IMR-90 (cell line): ENCODE data around the gene LPAR1. TPM values are rescaled to one million over a fixed set of nuclear protein-coding genes. Genes with fewer than 3 reads are reported as not detected.

Experiments
- ATAC-seq: fragments of 200-7000 bp; cut with Tn5 transposase; 2 replicates; pipeline ENCODE4 v1.9.1; 2020; ENCODE audit warnings: low read depth, mild to moderate bottlenecking, moderate library complexity
- BruUV-seq: library from RNA; stranded (reverse); fragments of 400-500 nt; replicated peaks from 2 replicates; lab custom pipeline; 2021; lab: Mats Ljungman, UMichigan
- CTCF ChIA-PET: fragments of 300-600 bp; formaldehyde crosslinking; extraction: SDS; loops from one replicate; lab custom pipeline; 2021; ENCODE audit warnings: antibody characterized with exemption; lab: Yijun Ruan, JAX
- POLR2A ChIA-PET: fragments of 300-600 bp; sonication (Branson Sonifier 250); formaldehyde crosslinking; loops from one replicate; lab custom pipeline; 2022; ENCODE audit warnings: antibody characterized with exemption; ENCODE audit not compliant: unreplicated experiment; lab: Charles Lee
- DNase-seq: peaks from one replicate; pipeline ENCODE4 v3.0.0; 2013
- H2AFZ ChIP-seq: replicated peaks from 2 replicates; pipeline ENCODE3; 2013; ENCODE audit warnings: low read length, mild to moderate bottlenecking; ENCODE audit not compliant: poor library complexity
- H2AK5ac ChIP-seq: 2 replicates; pipeline ENCODE4 v1.6.1; 2013; ENCODE audit warnings: low read depth, low read length, inconsistent platforms
- H2AK9ac ChIP-seq: replicated peaks from 2 replicates; pipeline ENCODE3; 2013; ENCODE audit warnings: mild to moderate bottlenecking, low read depth, low read length, moderate library complexity; ENCODE audit not compliant: poor library complexity
- H2BK120ac ChIP-seq: 2 replicates; pipeline ENCODE4 v1.6.1; 2013; ENCODE audit warnings: low read depth, low read length, inconsistent platforms
- H2BK15ac ChIP-seq: 3 replicates; pipeline ENCODE4 v1.6.1; 2013; ENCODE audit warnings: low read depth, low read length, inconsistent platforms
- H2BK20ac ChIP-seq: 2 replicates; pipeline ENCODE4 v1.6.1; 2013; ENCODE audit warnings: low read depth, mild to moderate bottlenecking, inconsistent platforms, low read length, moderate library complexity
- H2BK5ac ChIP-seq: 2 replicates; pipeline ENCODE4 v1.6.1; 2013; ENCODE audit warnings: mild to moderate bottlenecking, low read depth, low read length, inconsistent platforms; ENCODE audit not compliant: poor library complexity, severe bottlenecking
- H3K14ac ChIP-seq: replicated peaks from 2 replicates; pipeline ENCODE4 v1.6.1; 2013; ENCODE audit warnings: low read depth, low read length, inconsistent platforms
- H3K18ac ChIP-seq: 2 replicates; pipeline ENCODE4 v1.6.1; 2013; ENCODE audit warnings: low read depth, low read length, control low read depth
- H3K23ac ChIP-seq: 2 replicates; pipeline ENCODE4 v1.6.1; 2013; ENCODE audit warnings: low read depth, low read length, inconsistent platforms
- H3K27ac ChIP-seq: 2 replicates; pipeline ENCODE4 v1.5.1; 2013; ENCODE audit warnings: mild to moderate bottlenecking, control low read depth, low read length; ENCODE audit not compliant: insufficient read depth
- H3K27me3 ChIP-seq: 2 replicates; pipeline ENCODE4 v1.6.1; 2013; ENCODE audit warnings: low read length; ENCODE audit not compliant: control insufficient read depth, insufficient read depth
- H3K36me3 ChIP-seq: 2 replicates; pipeline ENCODE4 v1.6.1; 2013; ENCODE audit warnings: low read length, mixed read lengths; ENCODE audit not compliant: control insufficient read depth, insufficient read depth
- H3K4ac ChIP-seq: 2 replicates; pipeline ENCODE4 v1.6.1; 2013; ENCODE audit warnings: low read depth, low read length, inconsistent platforms
- H3K4me1 ChIP-seq: 2 replicates; pipeline ENCODE4 v1.6.1; 2013; ENCODE audit warnings: low read length, mixed read lengths; ENCODE audit not compliant: control insufficient read depth, insufficient read depth
- H3K4me2 ChIP-seq: 2 replicates; pipeline ENCODE4 v1.6.1; 2013; ENCODE audit warnings: low read depth, mild to moderate bottlenecking, control low read depth, low read length, moderate library complexity
- H3K4me3 ChIP-seq: 2 replicates; pipeline ENCODE4 v1.5.1; 2013; ENCODE audit warnings: low read depth, mild to moderate bottlenecking, control low read depth, low read length, moderate library complexity; ENCODE audit not compliant: insufficient read depth
- H3K56ac ChIP-seq: 2 replicates; pipeline ENCODE4 v1.6.1; 2013; ENCODE audit warnings: low read length, inconsistent platforms; ENCODE audit not compliant: insufficient read depth; ENCODE audit errors: extremely low read depth
- H3K79me1 ChIP-seq, 2 experiments: 2 replicates each; pipeline ENCODE4 v1.6.1; 2013; ENCODE audit warnings: low read length in 2 of 2, inconsistent platforms in 1 of 2, low read depth in 1 of 2
- H3K9ac ChIP-seq: 2 replicates; pipeline ENCODE4 v1.6.1; 2013; ENCODE audit warnings: low read depth, low read length, control low read depth
- H3K9me1 ChIP-seq: 2 replicates; pipeline ENCODE4 v1.6.1; 2013; ENCODE audit warnings: low read length, inconsistent platforms; ENCODE audit not compliant: insufficient read depth
- H3K9me3 ChIP-seq: 2 replicates; pipeline ENCODE4 v1.6.1; 2013; ENCODE audit warnings: low read length; ENCODE audit not compliant: control insufficient read depth, insufficient read depth
- H4K20me1 ChIP-seq: 2 replicates; pipeline ENCODE4 v1.6.1; 2013; ENCODE audit warnings: low read length, inconsistent platforms; ENCODE audit not compliant: insufficient read depth
- H4K5ac ChIP-seq: 2 replicates; pipeline ENCODE4 v1.6.1; 2013; ENCODE audit warnings: mild to moderate bottlenecking, low read depth, low read length, control low read depth
- H4K8ac ChIP-seq, 2 experiments: 2 replicates each; pipeline ENCODE4 v1.6.1; 2013; ENCODE audit warnings: low read depth in 2 of 2, low read length in 2 of 2, control low read depth in 1 of 2, inconsistent platforms in 1 of 2
- H4K91ac ChIP-seq: 2 replicates; pipeline ENCODE4 v1.6.1; 2013; ENCODE audit warnings: low read depth, low read length, inconsistent platforms; ENCODE audit not compliant: insufficient read depth
- BHLHE40 ChIP-seq: fragments of 150-350 bp; IDR thresholded peaks from 2 replicates; pipeline ENCODE4 v1.6.1; 2016; ENCODE audit warnings: mild to moderate bottlenecking, low read depth, low read length
- CEBPB ChIP-seq: IDR thresholded peaks from 2 replicates; pipeline ENCODE4 v1.6.1; 2012; ENCODE audit warnings: low read depth, low read length, improper control_type of control experiment
- CHD1 ChIP-seq: IDR thresholded peaks from 2 replicates; pipeline ENCODE4 v1.6.1; 2012; ENCODE audit warnings: low read depth, low read length, improper control_type of control experiment
- CTCF ChIP-seq: conservative IDR thresholded peaks from 2 replicates; pipeline ENCODE4 v1.5.1; 2012; ENCODE audit warnings: mild to moderate bottlenecking, low read depth, low read length, improper control_type of control experiment
- FOS ChIP-seq: fragments of 150-350 bp; IDR thresholded peaks from 2 replicates; pipeline ENCODE4 v1.6.1; 2016; ENCODE audit warnings: low read depth, low read length
- MAFK ChIP-seq: IDR thresholded peaks from 2 replicates; pipeline ENCODE4 v1.6.1; 2012; ENCODE audit warnings: low read depth, low read length, improper control_type of control experiment
- MAZ ChIP-seq: IDR thresholded peaks from 2 replicates; pipeline ENCODE4 v1.6.1; 2012; ENCODE audit warnings: low read depth, mild to moderate bottlenecking, low read length, improper control_type of control experiment, moderate library complexity, borderline replicate concordance
- MXI1 ChIP-seq: IDR thresholded peaks from 2 replicates; pipeline ENCODE4 v1.6.1; 2012; ENCODE audit warnings: low read depth, mild to moderate bottlenecking, low read length, moderate library complexity, borderline replicate concordance
- NFE2L2 ChIP-seq: fragments of 150-350 bp; IDR thresholded peaks from 2 replicates; pipeline ENCODE4 v1.6.1; 2016; ENCODE audit warnings: low read depth, mild to moderate bottlenecking, low read length
- POLR2A ChIP-seq: IDR thresholded peaks from 2 replicates; pipeline ENCODE4 v1.6.1; 2012; ENCODE audit warnings: mild to moderate bottlenecking, low read depth, low read length
- RAD21 ChIP-seq: IDR thresholded peaks from 2 replicates; pipeline ENCODE4 v1.6.1; 2012; ENCODE audit warnings: low read length, improper control_type of control experiment
- RCOR1 ChIP-seq: IDR thresholded peaks from 2 replicates; pipeline ENCODE4 v1.6.1; 2012; ENCODE audit warnings: mild to moderate bottlenecking, low read length, improper control_type of control experiment; ENCODE audit not compliant: insufficient replicate concordance
- RFX5 ChIP-seq: IDR thresholded peaks from 2 replicates; pipeline ENCODE4 v1.8.0; 2012; ENCODE audit warnings: low read depth, mild to moderate bottlenecking, low read length, moderate library complexity
- SMC3 ChIP-seq: fragments of 150-350 bp; IDR thresholded peaks from 2 replicates; pipeline ENCODE4 v1.6.1; 2016; ENCODE audit warnings: low read depth, mild to moderate bottlenecking, antibody characterized with exemption, low read length, moderate library complexity
- WGBS, 2 experiments: methylation state at CpG; one replicate each; pipeline versions ENCODE4 v1.1.5 to v1.1.7; 2013; ENCODE audit warnings: missing lambda C conversion rate in 2 of 2; ENCODE audit not compliant: insufficient read length in 1 of 2; ENCODE audit errors: extremely low coverage in 2 of 2; 5-methylcytosine and 5-hydroxymethylcytosine counted together
- dilution Hi-C: fragments of 300-500 bp; cut with HindIII; formaldehyde crosslinking; loops from one replicate; pipeline ENCODE4 v1.14.3; 2018; ENCODE audit warnings: low sequenced_read_pairs; ENCODE audit not compliant: unreplicated experiment
- in situ Hi-C: fragments of 300-500 bp; cut with MboI; formaldehyde crosslinking; loops from 3 replicates; pipeline ENCODE4 v1.14.3; 2019; ENCODE audit warnings: low sequenced_read_pairs, inconsistent platforms, mixed read lengths
- intact Hi-C: fragments of 100-400 bp; cut with micrococcal nuclease; formaldehyde crosslinking; loops from 2 replicates; pipeline ENCODE4 v1.10.0; 2022
- polyA plus RNA-seq, 3 experiments: library from polyadenylated mRNA; depleted of rRNA; stranded (reverse); fragments of >200 nt; gene quantifications; 2 replicates each; pipeline ENCODE4 v1.2.3, GENCODE V29; 2012; ENCODE audit warnings: low replicate concordance in 1 of 3
- total RNA-seq: library from RNA; depleted of rRNA; stranded (reverse); fragments of >200 nt; gene quantifications from 2 replicates; pipeline ENCODE4 v1.2.3, GENCODE V29; 2012
- TF ChIP-seq, protein P1 (sequence below): fragments of 150-350 bp; IDR thresholded peaks from 2 replicates; pipeline ENCODE4 v1.6.1; 2016; ENCODE audit warnings: low read depth, mild to moderate bottlenecking, low read length, moderate library complexity, borderline replicate concordance
- TF ChIP-seq, protein P2 (sequence below): fragments of 150-350 bp; IDR thresholded peaks from 2 replicates; pipeline ENCODE4 v1.6.1; 2017; ENCODE audit warnings: mild to moderate bottlenecking, antibody characterized with exemption, low read length, low read depth

Gene LPAR1
- total and polyA plus RNA-seq, 2 of the 4 experiments (the other 2 are of a cell fraction): 171 to 315 TPM

GRCh38 chr9:110900456-110900855, 137.8 kb downstream of the LPAR1 start:
- Histone ChIP-seq H3K56ac (0 out of 2 replicates have a peak overlapping the region, but pooled peaks have one; percentile 13), H3K4me2 (peak overlapping the region; percentile 68), H3K4me1 (peaks cover 10% of the 10 kb centered on the region), H3K27me3 (no peaks in the 10 kb centered on the region), H2AK9ac (no peak overlapping the region), H3K9me1 (peaks cover 6% of the 10 kb centered on the region), H3K14ac (no peak overlapping the region), H3K79me1 (peaks cover 44 to 75% of the 10 kb centered on the region in 2 experiments), H2BK15ac (0 out of 3 replicates have a peak overlapping the region, but pooled peaks have one; percentile 4), H2BK120ac (peak overlapping the region; percentile 78; the same call in 1 of the 2 replicates), H2BK20ac (no peak overlapping the region), H4K5ac (no peak overlapping the region; the same call in 1 of the 2 replicates), H3K18ac (peak overlapping the region; percentile 97; the same call in 1 of the 2 replicates), H4K20me1 (peaks cover under 1% of the 10 kb centered on the region; the same call in 1 of the 2 replicates), H3K9ac (no peak overlapping the region), H3K23ac (no peak overlapping the region), H3K9me3 (peaks cover 5% of the 10 kb centered on the region), H2AK5ac (no peak overlapping the region), H3K4me3 (no peak overlapping the region), H3K27ac (peak overlapping the region; percentile 63; the same call in 1 of the 2 replicates), H2BK5ac (peak overlapping the region; percentile 81), H2AFZ (no peak overlapping the region), H4K91ac (no peak overlapping the region), H4K8ac (peak overlapping the region; percentile 0 to 75; a peak in 2 of 4 replicates), H3K36me3 (peaks cover 12% of the 10 kb centered on the region), H3K4ac (peak overlapping the region; percentile 34; the same call in 1 of the 2 replicates)
- ChIA-PET POLR2A (no interaction called here), CTCF (no interaction called here)
- BruUV-seq: no TSS peak
- ATAC-seq: no peak; the same call in 1 of the 2 replicates
- intact Hi-C loops (no loop called here), in situ Hi-C loops (loop anchor here (25.0 kb wide), 1 partner anchor 263 kb away; no protein-coding TSS in a partner anchor), dilution Hi-C loops (no loop called here)
- TF ChIP-seq SMC3 (no peak), RCOR1 (no peak), CHD1 (no peak), MAZ (no peak), RFX5 (no peak), BHLHE40 (no peak), FOS (no peak), RAD21 (no peak), MXI1 (no peak), CEBPB (no peak), POLR2A (no peak), MAFK (no peak), NFE2L2 (no peak), CTCF (no peak)
- TF ChIP-seq, protein P1, sequence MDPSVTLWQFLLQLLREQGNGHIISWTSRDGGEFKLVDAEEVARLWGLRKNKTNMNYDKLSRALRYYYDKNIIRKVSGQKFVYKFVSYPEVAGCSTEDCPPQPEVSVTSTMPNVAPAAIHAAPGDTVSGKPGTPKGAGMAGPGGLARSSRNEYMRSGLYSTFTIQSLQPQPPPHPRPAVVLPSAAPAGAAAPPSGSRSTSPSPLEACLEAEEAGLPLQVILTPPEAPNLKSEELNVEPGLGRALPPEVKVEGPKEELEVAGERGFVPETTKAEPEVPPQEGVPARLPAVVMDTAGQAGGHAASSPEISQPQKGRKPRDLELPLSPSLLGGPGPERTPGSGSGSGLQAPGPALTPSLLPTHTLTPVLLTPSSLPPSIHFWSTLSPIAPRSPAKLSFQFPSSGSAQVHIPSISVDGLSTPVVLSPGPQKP: no peak
- TF ChIP-seq, protein P2, sequence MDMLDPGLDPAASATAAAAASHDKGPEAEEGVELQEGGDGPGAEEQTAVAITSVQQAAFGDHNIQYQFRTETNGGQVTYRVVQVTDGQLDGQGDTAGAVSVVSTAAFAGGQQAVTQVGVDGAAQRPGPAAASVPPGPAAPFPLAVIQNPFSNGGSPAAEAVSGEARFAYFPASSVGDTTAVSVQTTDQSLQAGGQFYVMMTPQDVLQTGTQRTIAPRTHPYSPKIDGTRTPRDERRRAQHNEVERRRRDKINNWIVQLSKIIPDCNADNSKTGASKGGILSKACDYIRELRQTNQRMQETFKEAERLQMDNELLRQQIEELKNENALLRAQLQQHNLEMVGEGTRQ: no peak
- WGBS, 2 experiments: no CpG with 5 or more reads among the region's 1 CpG
- DNase-seq: peak; percentile 53
